22Rv1 (cell line): ENCODE data around the gene ZNF76.

Experiments used
- H3K27ac ChIP-seq: fragments of 450-650 bp; 2 replicates; pipeline ENCODE4 v1.5.1; 2017
- CTCF ChIP-seq: fragments of 450-650 bp; IDR thresholded peaks from 2 replicates; pipeline ENCODE4 v1.5.1; 2017; ENCODE audit warnings: mild to moderate bottlenecking
- ZFX ChIP-seq: fragments of 450-650 bp; IDR thresholded peaks from 2 replicates; pipeline ENCODE4 v1.6.1; 2017; ENCODE audit warnings: antibody characterized with exemption, borderline replicate concordance

Gene ZNF76

DNA sequence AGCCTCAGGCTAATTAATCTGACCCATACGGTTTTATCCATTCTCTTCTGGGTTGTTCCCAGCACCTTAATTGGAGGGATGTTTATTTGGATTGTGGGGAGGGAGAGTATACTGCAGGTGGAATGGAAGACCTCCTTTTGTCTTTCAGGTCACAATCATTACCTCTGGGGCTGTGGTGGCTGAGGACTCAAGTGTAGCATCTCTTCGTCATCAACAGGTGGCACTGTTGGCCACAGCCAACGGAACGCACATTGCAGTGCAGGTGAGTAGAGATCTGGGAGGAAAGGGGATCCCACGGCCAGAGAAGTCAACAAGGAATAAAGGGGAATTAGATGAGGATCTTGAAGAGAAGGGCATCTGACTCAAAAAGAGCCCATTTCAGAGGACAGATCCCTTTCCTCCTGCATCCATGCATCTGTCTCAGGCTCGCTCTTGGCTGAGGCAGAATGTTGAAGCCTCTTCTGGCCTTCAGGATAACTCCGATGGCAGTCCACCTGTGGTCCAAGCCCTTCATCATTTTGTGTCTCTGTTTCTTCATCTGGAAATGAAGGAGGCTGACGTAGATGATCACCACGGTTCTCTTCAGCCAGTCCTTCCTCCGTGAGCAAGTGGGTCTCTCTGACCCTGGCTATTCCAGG, 34.9 kb downstream of the ZNF76 start:
- no peak overlapping the region for H3K27ac ChIP-seq
- no peak for TF ChIP-seq ZFX
- peak; percentile 90 for TF ChIP-seq CTCF

GRCh38 chr6:35295036-35295435, 35.5 kb downstream of the ZNF76 start:
- TF ChIP-seq CTCF = no peak
- no peak for TF ChIP-seq ZFX
- no peak overlapping the region for H3K27ac ChIP-seq

DNA sequence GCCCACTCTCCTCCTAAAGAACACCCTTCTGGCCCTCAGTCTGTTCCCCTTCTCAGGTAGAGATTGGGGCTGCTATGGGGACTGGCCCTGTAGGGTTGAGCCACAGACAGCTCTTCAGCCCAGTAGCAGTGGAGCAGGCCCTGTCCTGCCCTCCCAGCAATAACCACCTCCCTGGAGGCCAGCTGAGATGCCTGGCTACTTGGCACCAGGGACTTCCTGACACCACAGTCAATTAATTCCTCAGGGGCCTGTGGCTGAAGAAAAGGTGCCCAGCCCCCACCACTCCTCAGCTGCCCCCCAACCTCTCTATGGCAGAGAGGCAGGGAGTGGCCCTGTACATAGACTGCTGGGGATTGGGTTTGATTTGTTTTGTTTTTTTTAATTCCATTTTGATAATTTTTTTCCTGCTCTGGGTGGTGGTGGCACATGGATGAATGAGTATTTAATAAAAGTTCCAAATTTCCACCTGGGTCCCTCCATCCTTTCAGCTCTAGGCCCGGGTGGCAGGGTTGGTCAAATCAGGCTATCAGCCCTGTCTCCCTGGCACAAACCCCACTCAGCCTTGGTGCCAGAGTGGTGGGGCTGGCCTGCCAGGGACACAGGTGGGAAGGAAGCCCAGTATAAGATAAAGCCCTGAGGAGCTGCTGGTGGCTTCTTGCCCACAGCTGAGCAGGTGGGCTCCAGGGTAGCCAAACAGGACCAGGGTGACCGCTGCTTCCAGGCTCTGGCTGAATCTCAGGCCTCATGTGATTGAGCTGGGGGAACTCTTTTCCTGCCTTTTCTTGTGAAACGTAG, 36.2 kb downstream of the ZNF76 start:
- no peak overlapping the region for H3K27ac ChIP-seq
- TF ChIP-seq CTCF (no peak), ZFX (no peak)

DNA sequence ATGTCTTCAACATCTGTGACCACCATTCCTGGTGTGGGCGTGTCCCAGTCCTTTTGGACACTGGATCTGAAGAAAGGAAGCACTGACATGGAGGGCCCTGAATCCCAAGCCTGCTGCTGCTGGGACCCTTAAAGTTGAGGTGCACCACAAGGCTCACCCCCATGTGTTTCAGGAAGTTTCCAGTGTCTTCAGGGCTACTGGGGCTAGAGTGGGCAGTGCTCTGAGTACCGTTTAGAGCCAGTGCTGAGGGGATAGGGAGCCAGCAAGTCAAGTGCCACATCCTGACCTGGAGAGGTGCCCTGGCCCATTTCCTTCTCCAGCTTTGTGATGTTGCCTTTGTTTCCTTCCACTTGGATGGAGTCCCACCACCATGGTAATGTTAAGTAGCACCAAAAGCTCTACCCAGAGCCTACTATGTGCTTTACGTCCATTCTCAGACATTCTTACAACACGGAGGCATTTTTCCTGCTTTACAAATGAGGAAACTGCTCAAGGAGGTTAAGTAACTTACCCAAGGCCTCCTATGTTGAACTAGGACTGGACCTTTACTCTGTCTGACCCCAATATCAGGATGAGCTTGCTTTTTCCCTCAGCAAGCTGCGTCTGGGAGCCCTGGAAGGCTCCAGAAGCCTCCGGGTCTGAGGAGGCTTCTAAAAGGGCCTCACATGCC, 37.5 kb downstream of the ZNF76 start:
- H3K27ac ChIP-seq = peak overlapping the region; percentile 67
- no peak for TF ChIP-seq CTCF
- no peak for TF ChIP-seq ZFX

- H3K27ac ChIP-seq = peak within 1 kb of the TSS; percentile 67
- peak; percentile 92 for TF ChIP-seq CTCF
- TF ChIP-seq ZFX = no peak
These were observed 38.3 kb downstream of the ZNF76 start, which contains the start of gene DEF6 for GRCh38 chr6:35297601-35298481. Gene DEF6, plus strand, starts transcription at chr6:35297818. Its CDS starts 39 bp downstream, at chr6:35297857.

DNA sequence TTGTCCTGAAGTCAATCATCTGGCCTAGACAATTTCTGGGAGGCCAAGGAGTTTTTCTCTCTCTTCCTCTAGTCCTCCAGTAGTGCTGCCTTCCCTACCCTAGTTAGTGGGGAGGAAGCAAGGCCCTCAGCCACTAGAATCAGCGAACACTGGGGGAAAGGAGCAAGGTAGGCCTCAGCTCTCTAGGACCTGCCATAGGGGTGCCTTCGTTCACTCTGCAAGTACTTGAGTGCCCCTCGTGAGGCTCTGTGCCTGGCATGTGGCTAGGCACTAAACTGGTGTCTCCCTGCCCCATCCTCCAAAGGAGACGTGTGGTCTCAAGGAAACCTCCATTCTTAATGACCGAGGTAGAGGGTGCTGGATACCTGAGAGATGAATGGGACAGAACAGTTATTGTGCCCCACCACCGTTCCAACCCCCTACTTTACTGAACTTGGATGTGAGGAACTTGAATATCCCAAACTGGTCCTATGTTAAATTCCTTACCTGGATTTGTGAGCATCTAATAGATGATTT, 39.1 kb downstream of the ZNF76 start:
- no peak for TF ChIP-seq CTCF
- no peak for TF ChIP-seq ZFX
- H3K27ac ChIP-seq = peak overlapping the region; percentile 67; the same call in 1 of the 2 replicates
